Measurements from ENCODE around the gene ANGPTL2.

ANGPTL2 gene

GRCh38 chr9:127067603-127068220, 54.7 kb downstream of the ANGPTL2 start:
- no peak for DNase-seq

GRCh38 chr9:127066851-127067136, 55.6 kb downstream of the ANGPTL2 start:
- no peak for DNase-seq

- no peak for DNase-seq
These were observed 56.2 kb downstream of the ANGPTL2 start for GRCh38 chr9:127066060-127066850.

- no peak for DNase-seq
These were observed 56.8 kb downstream of the ANGPTL2 start for GRCh38 chr9:127065592-127065991.

- DNase-seq: no peak
These were observed 58.1 kb downstream of the ANGPTL2 start for GRCh38 chr9:127064335-127064734.

- DNase-seq: no peak
These were observed 61.0 kb downstream of the ANGPTL2 start for GRCh38 chr9:127061411-127061810.

- no peak for DNase-seq
These were observed 62.6 kb downstream of the ANGPTL2 start for GRCh38 chr9:127059765-127060361.

GRCh38 chr9:127059030-127059429, 63.4 kb downstream of the ANGPTL2 start:
- no peak for DNase-seq

GRCh38 chr9:127058645-127059021, 63.8 kb downstream of the ANGPTL2 start:
- no peak for DNase-seq

- no peak for DNase-seq
These were observed 64.3 kb downstream of the ANGPTL2 start for GRCh38 chr9:127058011-127058644.

- no peak for DNase-seq
These were observed 66.0 kb downstream of the ANGPTL2 start for GRCh38 chr9:127056446-127056845.

- no peak for DNase-seq
These were observed 66.6 kb downstream of the ANGPTL2 start for GRCh38 chr9:127055745-127056402.

- no peak for DNase-seq
These were observed 68.5 kb downstream of the ANGPTL2 start for GRCh38 chr9:127053960-127054359.

GRCh38 chr9:127053057-127053821, 69.2 kb downstream of the ANGPTL2 start:
- no peak for DNase-seq

GRCh38 chr9:127051881-127052595, 70.4 kb downstream of the ANGPTL2 start:
- DNase-seq: no peak

GRCh38 chr9:127050591-127051001, 71.8 kb downstream of the ANGPTL2 start:
- DNase-seq: no peak

- DNase-seq: no peak
These were observed 72.3 kb downstream of the ANGPTL2 start for GRCh38 chr9:127050152-127050551.

GRCh38 chr9:127049581-127049980, 72.9 kb downstream of the ANGPTL2 start:
- DNase-seq: no peak

GRCh38 chr9:127049044-127049443, 73.4 kb downstream of the ANGPTL2 start:
- no peak for DNase-seq

GRCh38 chr9:127047971-127048370, 74.5 kb downstream of the ANGPTL2 start:
- DNase-seq: no peak

- no peak for DNase-seq
These were observed 77.3 kb downstream of the ANGPTL2 start for GRCh38 chr9:127045148-127045547.

- DNase-seq: no peak
These were observed 82.9 kb downstream of the ANGPTL2 start for GRCh38 chr9:127039492-127039891.

All from NCI-H1436 (cell line).